Measurements from ENCODE around the gene ADISSP.

DNA sequence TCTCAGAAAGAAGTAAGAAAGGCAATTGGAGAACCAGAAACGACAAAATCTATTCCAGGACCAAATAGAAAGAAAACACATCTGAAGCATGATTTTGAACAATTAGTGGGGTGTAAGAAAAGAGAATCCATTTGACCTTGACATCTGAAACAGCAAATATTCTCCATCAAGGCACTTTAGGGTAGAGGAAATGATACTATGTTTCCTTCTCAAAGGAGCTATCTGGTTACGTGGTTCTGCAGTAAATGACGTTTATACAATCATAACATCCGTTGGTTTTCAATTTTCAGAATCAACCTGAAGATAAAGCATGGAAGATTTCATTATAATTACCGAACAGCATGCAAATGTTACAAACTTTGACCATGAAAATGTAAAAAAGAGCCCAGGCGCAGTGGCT, 46.9 kb downstream of the ADISSP start:
- TF ChIP-seq, protein P1, sequence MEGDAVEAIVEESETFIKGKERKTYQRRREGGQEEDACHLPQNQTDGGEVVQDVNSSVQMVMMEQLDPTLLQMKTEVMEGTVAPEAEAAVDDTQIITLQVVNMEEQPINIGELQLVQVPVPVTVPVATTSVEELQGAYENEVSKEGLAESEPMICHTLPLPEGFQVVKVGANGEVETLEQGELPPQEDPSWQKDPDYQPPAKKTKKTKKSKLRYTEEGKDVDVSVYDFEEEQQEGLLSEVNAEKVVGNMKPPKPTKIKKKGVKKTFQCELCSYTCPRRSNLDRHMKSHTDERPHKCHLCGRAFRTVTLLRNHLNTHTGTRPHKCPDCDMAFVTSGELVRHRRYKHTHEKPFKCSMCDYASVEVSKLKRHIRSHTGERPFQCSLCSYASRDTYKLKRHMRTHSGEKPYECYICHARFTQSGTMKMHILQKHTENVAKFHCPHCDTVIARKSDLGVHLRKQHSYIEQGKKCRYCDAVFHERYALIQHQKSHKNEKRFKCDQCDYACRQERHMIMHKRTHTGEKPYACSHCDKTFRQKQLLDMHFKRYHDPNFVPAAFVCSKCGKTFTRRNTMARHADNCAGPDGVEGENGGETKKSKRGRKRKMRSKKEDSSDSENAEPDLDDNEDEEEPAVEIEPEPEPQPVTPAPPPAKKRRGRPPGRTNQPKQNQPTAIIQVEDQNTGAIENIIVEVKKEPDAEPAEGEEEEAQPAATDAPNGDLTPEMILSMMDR (IDR thresholded peaks at IDR 0.05; ENCODE audit: low read length) = no peak
- no peak for TF ChIP-seq EZH2 (IDR thresholded peaks at IDR 0.05; ENCODE audit: borderline replicate concordance, low read length)

Measured in OCI-LY1 (cell line).